Colonic mucosa (tissue), 4 donors: ENCODE data around the gene TIAL1. TPM values are rescaled to one million over a fixed set of nuclear protein-coding genes. Genes with fewer than 3 reads are reported as not detected.

Experiments used
- DNase-seq: peaks from one replicate; pipeline ENCODE4 v3.0.0-alpha.2; 2020
- H3K27ac ChIP-seq: fragments of 200-600 bp; one replicate; pipeline ENCODE4 v1.8.0; 2021
- H3K27me3 ChIP-seq: fragments of 200-600 bp; one replicate; pipeline ENCODE4 v1.8.0; 2021
- H3K36me3 ChIP-seq: fragments of 200-600 bp; one replicate; pipeline ENCODE4 v1.8.0; 2021
- H3K4me1 ChIP-seq: fragments of 200-600 bp; one replicate; pipeline ENCODE4 v1.8.0; 2021; ENCODE audit warnings: mild to moderate bottlenecking
- H3K4me3 ChIP-seq: fragments of 200-600 bp; one replicate; pipeline ENCODE4 v1.8.0; 2021
- H3K9ac ChIP-seq, 2 donors: one replicate each; pipeline ENCODE4 v1.7.0; 2013; ENCODE audit warnings: control low read depth in 2 of 2, low read depth in 2 of 2, low read length in 2 of 2
- H3K9me3 ChIP-seq: fragments of 200-600 bp; one replicate; pipeline ENCODE4 v1.8.0; 2021
- intact Hi-C: fragments of 100-400 bp; cut with DNase I; formaldehyde crosslinking; loops from one replicate; pipeline ENCODE4 v1.14.1; 2022
- total RNA-seq, 2 donors: library from RNA; stranded (reverse); fragmentation: NEBNext Ultra II Directional in 1 of 2; extraction: Animal tissue kit (Norgen Biotek cat#: 25700) in 1 of 2; gene quantifications; one replicate each; pipeline ENCODE4 v1.2.1, GENCODE V29; 2021
- TF ChIP-seq, protein P1 (sequence below): fragments of 200-600 bp; IDR thresholded peaks from one replicate; pipeline ENCODE4 v1.8.0; 2022; ENCODE audit warnings: antibody characterized with exemption, mild to moderate bottlenecking
- donor health status: healthy.
- donor health status: DM: no; HTN: no; CAD: no.
- donor health status: DM: no; HTN: no; CAD: no.

Gene TIAL1
- total RNA-seq, 2 donors from 2014 or later, result 104 to 126 TPM

- Histone ChIP-seq H3K27ac (no peak overlapping the region), H3K9ac (no peak overlapping the region), H3K4me3 (no peak overlapping the region), H3K4me1 (no peaks in the 10 kb centered on the region), H3K27me3 (no peaks in the 10 kb centered on the region), H3K36me3 (no peaks in the 10 kb centered on the region), H3K9me3 (no peaks in the 10 kb centered on the region)
- TF ChIP-seq, protein P1, sequence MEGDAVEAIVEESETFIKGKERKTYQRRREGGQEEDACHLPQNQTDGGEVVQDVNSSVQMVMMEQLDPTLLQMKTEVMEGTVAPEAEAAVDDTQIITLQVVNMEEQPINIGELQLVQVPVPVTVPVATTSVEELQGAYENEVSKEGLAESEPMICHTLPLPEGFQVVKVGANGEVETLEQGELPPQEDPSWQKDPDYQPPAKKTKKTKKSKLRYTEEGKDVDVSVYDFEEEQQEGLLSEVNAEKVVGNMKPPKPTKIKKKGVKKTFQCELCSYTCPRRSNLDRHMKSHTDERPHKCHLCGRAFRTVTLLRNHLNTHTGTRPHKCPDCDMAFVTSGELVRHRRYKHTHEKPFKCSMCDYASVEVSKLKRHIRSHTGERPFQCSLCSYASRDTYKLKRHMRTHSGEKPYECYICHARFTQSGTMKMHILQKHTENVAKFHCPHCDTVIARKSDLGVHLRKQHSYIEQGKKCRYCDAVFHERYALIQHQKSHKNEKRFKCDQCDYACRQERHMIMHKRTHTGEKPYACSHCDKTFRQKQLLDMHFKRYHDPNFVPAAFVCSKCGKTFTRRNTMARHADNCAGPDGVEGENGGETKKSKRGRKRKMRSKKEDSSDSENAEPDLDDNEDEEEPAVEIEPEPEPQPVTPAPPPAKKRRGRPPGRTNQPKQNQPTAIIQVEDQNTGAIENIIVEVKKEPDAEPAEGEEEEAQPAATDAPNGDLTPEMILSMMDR, result no peak
- DNase-seq, result no peak
- intact Hi-C loops, result no loop called here
These were observed 45.9 kb upstream of the TIAL1 start for GRCh38 chr10:119642556-119643111.

- H3K27ac ChIP-seq, result no peak overlapping the region
- H3K27me3 ChIP-seq, result no peaks in the 10 kb centered on the region
- intact Hi-C loops, result no loop called here
- H3K4me3 ChIP-seq, result no peak overlapping the region
- no peaks in the 10 kb centered on the region for H3K9me3 ChIP-seq
- no peaks in the 10 kb centered on the region for H3K4me1 ChIP-seq
- TF ChIP-seq, protein P1, result no peak
- DNase-seq, result no peak
- H3K36me3 ChIP-seq, result no peaks in the 10 kb centered on the region
- H3K9ac ChIP-seq, result no peak overlapping the region
These were observed 44.2 kb upstream of the TIAL1 start for GRCh38 chr10:119640875-119641526.

GRCh38 chr10:119640384-119640783 is 43.6 kb upstream of the TIAL1 start:
- H3K9ac ChIP-seq, result no peak overlapping the region
- DNase-seq, result no peak
- intact Hi-C loops, result no loop called here
- H3K27me3 ChIP-seq, result no peaks in the 10 kb centered on the region
- H3K36me3 ChIP-seq, result no peaks in the 10 kb centered on the region
- no peaks in the 10 kb centered on the region for H3K9me3 ChIP-seq
- no peak overlapping the region for H3K27ac ChIP-seq
- no peak overlapping the region for H3K4me3 ChIP-seq
- TF ChIP-seq, protein P1, result no peak
- no peaks in the 10 kb centered on the region for H3K4me1 ChIP-seq

- intact Hi-C loops, result no loop called here
- Histone ChIP-seq H3K27ac (no peak overlapping the region), H3K9ac (no peak overlapping the region), H3K9me3 (no peaks in the 10 kb centered on the region), H3K4me3 (no peak overlapping the region), H3K27me3 (no peaks in the 10 kb centered on the region), H3K4me1 (no peaks in the 10 kb centered on the region), H3K36me3 (no peaks in the 10 kb centered on the region)
- no peak for DNase-seq
- TF ChIP-seq, protein P1, result no peak
These were observed 42.2 kb upstream of the TIAL1 start for GRCh38 chr10:119638982-119639381.

DNA sequence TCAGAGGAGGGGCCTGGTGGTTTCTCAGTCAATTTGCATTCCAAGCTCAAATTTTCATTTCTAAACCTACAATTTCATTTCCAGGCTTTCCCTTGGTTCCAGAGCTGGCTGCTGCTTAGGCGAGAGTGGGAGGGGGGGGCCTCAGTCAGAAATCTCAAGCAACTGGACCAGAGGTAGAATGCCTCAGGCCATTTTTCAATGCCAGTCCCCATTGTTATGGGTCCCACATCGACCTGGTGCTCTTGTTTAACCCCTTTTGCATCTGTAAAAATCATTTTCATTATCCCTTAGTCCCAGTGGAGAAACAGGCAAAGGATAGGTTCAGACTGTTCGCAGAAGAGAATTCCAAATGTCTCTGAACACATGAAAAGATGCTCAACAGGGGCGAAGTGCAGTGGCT is 40.9 kb upstream of the TIAL1 start:
- intact Hi-C loops, result no loop called here
- DNase-seq, result no peak
- TF ChIP-seq, protein P1, result no peak
- Histone ChIP-seq H3K27ac (no peak overlapping the region), H3K9me3 (no peaks in the 10 kb centered on the region), H3K27me3 (no peaks in the 10 kb centered on the region), H3K4me3 (no peak overlapping the region), H3K4me1 (no peaks in the 10 kb centered on the region), H3K36me3 (no peaks in the 10 kb centered on the region), H3K9ac (no peak overlapping the region)
